NT2/D1 (cell line): ENCODE data around the gene LILRA1.
"Not testable (repeated sequence)": the region's sequence is repeated elsewhere in the genome, so short reads cannot be mapped to it uniquely, and the experiment has no call there.

Experiments used
- DNase-seq: peaks from one replicate; pipeline ENCODE4 v3.0.0-alpha.2; 2011; ENCODE audit warnings: low read depth, low spot score
- H3K27me3 ChIP-seq: 2 replicates; pipeline ENCODE4 v1.6.0; 2011; ENCODE audit warnings: mild to moderate bottlenecking; ENCODE audit not compliant: insufficient read length, insufficient read depth
- H3K36me3 ChIP-seq: 2 replicates; pipeline ENCODE4 v1.6.1; 2011; ENCODE audit warnings: mild to moderate bottlenecking, low read length, mixed read lengths; ENCODE audit not compliant: insufficient read depth, insufficient read length
- H3K4me1 ChIP-seq: 2 replicates; pipeline ENCODE4 v1.5.1; 2011; ENCODE audit not compliant: insufficient read depth, insufficient read length
- H3K4me3 ChIP-seq: 2 replicates; pipeline ENCODE4 v1.5.1; 2011; ENCODE audit warnings: low read depth; ENCODE audit not compliant: insufficient read length
- H3K9ac ChIP-seq: 2 replicates; pipeline ENCODE4 v1.6.0; 2011; ENCODE audit warnings: low read depth; ENCODE audit not compliant: insufficient read length
- H3K9me3 ChIP-seq: 2 replicates; pipeline ENCODE4 v1.5.1; 2011; ENCODE audit warnings: mild to moderate bottlenecking, low read length; ENCODE audit not compliant: insufficient read depth
- SUZ12 ChIP-seq: IDR thresholded peaks from 2 replicates; pipeline ENCODE4 v1.6.1; 2011; ENCODE audit not compliant: insufficient read length, insufficient read depth; ENCODE audit errors: extremely low read depth
- YY1 ChIP-seq: IDR thresholded peaks from 2 replicates; pipeline ENCODE4 v1.6.1; 2011; ENCODE audit not compliant: insufficient read length, insufficient read depth
- ZNF274 ChIP-seq: IDR thresholded peaks from 2 replicates; pipeline ENCODE4 v1.6.1; 2011; ENCODE audit warnings: mild to moderate bottlenecking, low read depth, low read length

LILRA1 gene

DNA sequence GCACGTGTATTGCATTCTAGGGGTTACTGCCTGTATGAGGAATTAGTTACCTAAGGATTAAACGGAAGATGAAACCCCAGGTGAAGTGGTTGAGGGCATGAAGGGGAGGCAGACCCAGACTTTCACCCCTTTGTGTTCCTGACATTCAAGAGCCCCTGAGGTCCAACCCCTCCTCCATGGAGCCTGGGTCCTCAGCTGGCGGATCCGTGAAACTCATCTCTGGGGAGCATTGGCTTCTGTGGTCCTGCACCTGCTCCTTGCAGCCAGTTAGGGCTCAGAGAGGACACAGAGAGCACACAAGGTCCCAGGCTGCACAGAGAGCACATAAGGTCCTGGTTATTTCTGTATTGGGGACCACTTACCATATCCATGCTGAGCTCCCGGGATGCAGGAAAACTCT, 7.0 kb upstream of the LILRA1 start:
- Histone ChIP-seq H3K36me3 (no peaks in the 10 kb centered on the region), H3K27me3 (no peaks in the 10 kb centered on the region), H3K9ac (no peak overlapping the region), H3K4me1 (no peaks in the 10 kb centered on the region), H3K9me3 (no peaks in the 10 kb centered on the region; the same call in 1 of the 2 replicates), H3K4me3 (no peak overlapping the region)
- DNase-seq = no peak
- TF ChIP-seq YY1 (no peak), ZNF274 (no peak), SUZ12 (no peak)

GRCh38 chr19:54587026-54587425, 6.4 kb upstream of the LILRA1 start:
- Histone ChIP-seq H3K4me1 (no peaks in the 10 kb centered on the region), H3K27me3 (no peaks in the 10 kb centered on the region), H3K4me3 (no peak overlapping the region), H3K9ac (no peak overlapping the region), H3K36me3 (no peaks in the 10 kb centered on the region), H3K9me3 (no peaks in the 10 kb centered on the region; the same call in 1 of the 2 replicates)
- TF ChIP-seq YY1 (no peak), SUZ12 (no peak), ZNF274 (no peak)
- DNase-seq = no peak

GRCh38 chr19:54593931-54594626, 647 bp downstream of the LILRA1 start:
- H3K4me3 ChIP-seq, H3K9ac ChIP-seq, H3K36me3 ChIP-seq, H3K4me1 ChIP-seq, DNase-seq, H3K9me3 ChIP-seq, H3K27me3 ChIP-seq: not testable (repeated sequence)

DNA sequence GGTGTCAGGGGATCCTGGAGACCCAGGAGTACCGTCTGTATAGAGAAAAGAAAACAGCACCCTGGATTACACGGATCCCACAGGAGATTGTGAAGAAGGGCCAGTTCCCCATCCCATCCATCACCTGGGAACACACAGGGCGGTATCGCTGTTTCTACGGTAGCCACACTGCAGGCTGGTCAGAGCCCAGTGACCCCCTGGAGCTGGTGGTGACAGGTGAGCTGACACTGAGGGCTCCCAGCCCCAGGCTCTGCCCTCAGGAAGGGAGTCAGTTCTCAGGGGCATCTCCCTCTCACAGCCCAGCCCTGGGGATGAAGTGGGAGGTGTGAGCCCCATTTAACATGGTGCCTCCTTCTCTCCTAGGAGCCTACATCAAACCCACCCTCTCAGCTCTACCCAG, 1.3 kb downstream of the LILRA1 start:
- no peak for DNase-seq
- peaks cover 4% of the 10 kb centered on the region for H3K27me3 ChIP-seq
- H3K36me3 ChIP-seq = no peaks in the 10 kb centered on the region
- no peak for TF ChIP-seq SUZ12
- TF ChIP-seq ZNF274 = no peak
- TF ChIP-seq YY1 = no peak
- H3K9ac ChIP-seq = no peak overlapping the region
- H3K9me3 ChIP-seq = no peaks in the 10 kb centered on the region; the same call in 1 of the 2 replicates
- no peak overlapping the region for H3K4me3 ChIP-seq
- H3K4me1 ChIP-seq = no peaks in the 10 kb centered on the region

GRCh38 chr19:54595680-54596436, 2.4 kb downstream of the LILRA1 start:
- not testable (repeated sequence) for H3K9me3 ChIP-seq, H3K36me3 ChIP-seq, H3K4me1 ChIP-seq, H3K27me3 ChIP-seq, H3K4me3 ChIP-seq, DNase-seq, H3K9ac ChIP-seq

DNA sequence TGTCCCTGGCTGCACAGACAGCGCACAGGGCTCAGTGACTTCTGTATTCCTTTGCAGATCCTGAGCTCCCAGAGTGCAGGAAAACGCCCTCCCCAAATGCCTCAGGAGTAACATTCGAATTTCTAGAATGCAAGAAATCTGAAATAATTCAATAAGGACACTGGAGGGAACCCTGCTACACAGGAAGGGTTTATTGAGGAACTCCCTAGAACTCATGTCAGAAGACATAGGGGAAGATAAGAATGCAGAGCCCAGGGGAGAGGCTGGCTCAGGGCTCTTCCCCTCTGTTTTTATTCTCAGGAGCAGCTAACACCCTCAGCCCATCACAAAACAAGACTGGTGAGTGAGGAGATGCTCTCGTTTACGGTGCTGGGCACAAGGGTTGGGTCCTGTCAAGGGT, 6.8 kb downstream of the LILRA1 start:
- TF ChIP-seq ZNF274 = no peak
- no peak for TF ChIP-seq SUZ12
- no peak for TF ChIP-seq YY1
- no peaks in the 10 kb centered on the region for H3K27me3 ChIP-seq
- no peaks in the 10 kb centered on the region for H3K9me3 ChIP-seq

GRCh38 chr19:54606230-54606629, 12.8 kb downstream of the LILRA1 start:
- no peak for TF ChIP-seq ZNF274
- DNase-seq = no peak
- H3K9me3 ChIP-seq = no peaks in the 10 kb centered on the region
- no peaks in the 10 kb centered on the region for H3K4me1 ChIP-seq
- no peak overlapping the region for H3K4me3 ChIP-seq
- no peak overlapping the region for H3K9ac ChIP-seq
- no peaks in the 10 kb centered on the region for H3K36me3 ChIP-seq
- H3K27me3 ChIP-seq = peaks cover 4% of the 10 kb centered on the region

More for the DNA sequence above, 6.8 kb downstream of the LILRA1 start:
- Histone ChIP-seq H3K9ac (no peak overlapping the region), H3K4me1 (no peaks in the 10 kb centered on the region), H3K36me3 (no peaks in the 10 kb centered on the region), H3K4me3 (no peak overlapping the region)
- no peak for DNase-seq
